ENCODE measurements around the gene ZNHIT2.

Gene ZNHIT2

GRCh38 chr11:65069217-65069616 lies 48.3 kb downstream of the ZNHIT2 start:
- no peak for DNase-seq

DNA sequence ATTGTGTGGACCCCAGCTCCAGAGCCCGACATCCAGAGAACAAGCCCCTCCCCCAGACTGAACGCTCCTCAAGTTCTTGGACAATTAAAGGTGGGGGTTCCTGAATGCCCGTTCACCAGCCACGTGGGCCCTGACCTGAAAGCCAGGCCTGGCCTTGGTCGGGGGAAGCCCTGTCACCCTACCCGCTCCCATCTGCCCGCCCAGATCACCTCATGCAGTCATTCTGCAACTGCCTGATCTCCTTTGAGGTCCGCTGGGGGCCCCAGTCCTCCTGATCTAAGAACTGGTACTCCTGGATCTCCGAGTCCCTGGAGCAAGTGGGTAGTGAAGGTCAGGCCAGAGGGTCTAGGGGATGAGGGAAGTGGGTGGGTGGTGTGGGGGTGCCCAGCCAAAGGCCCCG lies 50.1 kb downstream of the ZNHIT2 start:
- no peak for DNase-seq

GRCh38 chr11:65066805-65067291 lies 50.7 kb downstream of the ZNHIT2 start:
- DNase-seq: no peak

Data from C1 segment of cervical spinal cord (tissue), 14 donors.